Suprapubic skin (tissue), 4 donors: Measurements from ENCODE around the gene XPC.

ENCODE experiments used
- EP300 ChIP-seq: sonication (generic); formaldehyde crosslinking; IDR thresholded peaks from one replicate; pipeline ENCODE4 v1.6.1; 2017; ENCODE audit warnings: antibody characterized with exemption
- POLR2A ChIP-seq, 2 donors: fragments of 450-650 bp; IDR thresholded peaks; one replicate each; pipeline ENCODE4 v1.6.1; 2017; ENCODE audit warnings: antibody characterized with exemption in 2 of 2, mild to moderate bottlenecking in 2 of 2, moderate library complexity in 2 of 2
- POLR2AphosphoS5 ChIP-seq, 3 donors: sonication (generic); formaldehyde crosslinking; IDR thresholded peaks; one replicate each; pipeline ENCODE4 v1.6.1; 2017; ENCODE audit warnings: antibody characterized with exemption in 3 of 3
- TF ChIP-seq, protein P1 (sequence below), 2 donors: fragments of 200-600 bp in 1 of 2; fragments of 450-650 bp in 1 of 2; sonication (generic) in 1 of 2; IDR thresholded peaks; one replicate each; pipeline ENCODE4 v1.5.1; 2016 to 2019; ENCODE audit warnings: antibody characterized with exemption in 2 of 2, mild to moderate bottlenecking in 1 of 2, moderate library complexity in 1 of 2

- TF ChIP-seq POLR2A (IDR thresholded peaks at IDR 0.05) (no peak), EP300 (no peak), POLR2AphosphoS5 (IDR thresholded peaks at IDR 0.05) (no peak)
- TF ChIP-seq, protein P1, sequence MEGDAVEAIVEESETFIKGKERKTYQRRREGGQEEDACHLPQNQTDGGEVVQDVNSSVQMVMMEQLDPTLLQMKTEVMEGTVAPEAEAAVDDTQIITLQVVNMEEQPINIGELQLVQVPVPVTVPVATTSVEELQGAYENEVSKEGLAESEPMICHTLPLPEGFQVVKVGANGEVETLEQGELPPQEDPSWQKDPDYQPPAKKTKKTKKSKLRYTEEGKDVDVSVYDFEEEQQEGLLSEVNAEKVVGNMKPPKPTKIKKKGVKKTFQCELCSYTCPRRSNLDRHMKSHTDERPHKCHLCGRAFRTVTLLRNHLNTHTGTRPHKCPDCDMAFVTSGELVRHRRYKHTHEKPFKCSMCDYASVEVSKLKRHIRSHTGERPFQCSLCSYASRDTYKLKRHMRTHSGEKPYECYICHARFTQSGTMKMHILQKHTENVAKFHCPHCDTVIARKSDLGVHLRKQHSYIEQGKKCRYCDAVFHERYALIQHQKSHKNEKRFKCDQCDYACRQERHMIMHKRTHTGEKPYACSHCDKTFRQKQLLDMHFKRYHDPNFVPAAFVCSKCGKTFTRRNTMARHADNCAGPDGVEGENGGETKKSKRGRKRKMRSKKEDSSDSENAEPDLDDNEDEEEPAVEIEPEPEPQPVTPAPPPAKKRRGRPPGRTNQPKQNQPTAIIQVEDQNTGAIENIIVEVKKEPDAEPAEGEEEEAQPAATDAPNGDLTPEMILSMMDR (IDR thresholded peaks at IDR 0.05), result no peak
Measured at GRCh38 chr3:14152963-14153355, 25.4 kb downstream of the XPC start.
